Spleen (tissue), 7 donors: ENCODE results near the gene SEC61A1.

ENCODE experiments used
- CTCF ChIP-seq, 11 experiments: fragments of 200-600 bp in 7 of 11; fragments of 450-650 bp in 4 of 11; sonication (generic) in 4 of 11; IDR thresholded peaks in 8 of 11; conservative IDR thresholded peaks in 3 of 11; 1 replicate in 7 of 11; 2 replicates in 4 of 11; pipeline versions ENCODE4 v1.4.0 to v1.8.0; 2016 to 2021; ENCODE audit warnings: antibody characterized with exemption in 11 of 11, inconsistent platforms in 4 of 11, mild to moderate bottlenecking in 1 of 11
- POLR2A ChIP-seq, 3 donors: fragments of 450-650 bp; IDR thresholded peaks; one replicate each; pipeline ENCODE4 v1.5.1; 2017; ENCODE audit warnings: antibody characterized with exemption in 3 of 3, mild to moderate bottlenecking in 1 of 3
- POLR2AphosphoS5 ChIP-seq, 3 donors: sonication (generic); formaldehyde crosslinking; IDR thresholded peaks; one replicate each; pipeline ENCODE4 v1.5.1; 2017; ENCODE audit warnings: antibody characterized with exemption in 3 of 3
- donor health status: DM: no; HTN: no; CAD: no; lungs with moderate emphysema.
- donor health status: DM: no; HTN: no; CAD: no.
- donor health status: DM: no; HTN: no; CAD: no.

- no peak for TF ChIP-seq CTCF (IDR thresholded peaks at IDR 0.05 in 8 of 11, conservative IDR thresholded peaks at IDR 0.05 in 3 of 11)
- no peak for TF ChIP-seq POLR2A (IDR thresholded peaks at IDR 0.05)
- TF ChIP-seq POLR2AphosphoS5 (IDR thresholded peaks at IDR 0.05) = no peak
Measured at GRCh38 chr3:128112357-128112968, 60.2 kb downstream of the SEC61A1 start.
